GM18505 (cell line): ENCODE data around the gene SHTN1.

ENCODE experiments used
- ATAC-seq: cut with Tn5 transposase; IDR thresholded peaks from one replicate; pipeline ENCODE4 v1.9.1; 2021; ENCODE audit not compliant: unreplicated experiment
- POLR2A ChIP-seq: IDR thresholded peaks from 4 replicates; pipeline ENCODE4 v1.6.1; 2011; ENCODE audit warnings: borderline replicate concordance; ENCODE audit not compliant: insufficient read depth, insufficient read length; ENCODE audit errors: extremely low read depth

Gene SHTN1

GRCh38 chr10:116997015-116997414 lies 8.0 kb downstream of the SHTN1 start:
- no peak for TF ChIP-seq POLR2A
- no peak for ATAC-seq

- TF ChIP-seq POLR2A, result no peak
These were observed 9.3 kb downstream of the SHTN1 start for GRCh38 chr10:116995648-116996047.

GRCh38 chr10:116994113-116994890 lies 10.7 kb downstream of the SHTN1 start:
- TF ChIP-seq POLR2A, result no peak
- ATAC-seq, result no peak

More at GRCh38 chr10:116995648-116996047, 9.3 kb downstream of the SHTN1 start:
- no peak for ATAC-seq

- no peak for TF ChIP-seq POLR2A
- ATAC-seq, result no peak
These were observed 11.4 kb downstream of the SHTN1 start for GRCh38 chr10:116993610-116994009.

- TF ChIP-seq POLR2A, result no peak
- ATAC-seq, result no peak
These were observed 12.8 kb downstream of the SHTN1 start for GRCh38 chr10:116992183-116992582.

- no peak for ATAC-seq
- no peak for TF ChIP-seq POLR2A
These were observed 14.6 kb downstream of the SHTN1 start for GRCh38 chr10:116990276-116990800.

GRCh38 chr10:116989439-116989838 lies 15.5 kb downstream of the SHTN1 start:
- no peak for ATAC-seq

GRCh38 chr10:116988311-116988710 lies 16.7 kb downstream of the SHTN1 start:
- no peak for ATAC-seq
- TF ChIP-seq POLR2A, result no peak

More at GRCh38 chr10:116989439-116989838, 15.5 kb downstream of the SHTN1 start:
- no peak for TF ChIP-seq POLR2A

GRCh38 chr10:116985611-116986010 lies 19.4 kb downstream of the SHTN1 start:
- TF ChIP-seq POLR2A, result no peak
- ATAC-seq, result no peak

GRCh38 chr10:116984202-116984990 lies 20.6 kb downstream of the SHTN1 start:
- no peak for TF ChIP-seq POLR2A
- ATAC-seq, result no peak

- no peak for TF ChIP-seq POLR2A
These were observed 24.9 kb downstream of the SHTN1 start for GRCh38 chr10:116980041-116980440.

GRCh38 chr10:116978901-116979300 lies 26.1 kb downstream of the SHTN1 start:
- ATAC-seq, result no peak
- TF ChIP-seq POLR2A, result no peak

More at GRCh38 chr10:116980041-116980440, 24.9 kb downstream of the SHTN1 start:
- no peak for ATAC-seq

GRCh38 chr10:116974456-116975005 lies 30.5 kb downstream of the SHTN1 start:
- ATAC-seq, result no peak
- TF ChIP-seq POLR2A, result no peak
